ENCODE measurements around the gene SFXN5. TPM values are rescaled to one million over a fixed set of nuclear protein-coding genes. Genes with fewer than 3 reads are reported as not detected.

SFXN5 gene
- total RNA-seq, 1 donor from 2014 or later = 5.1 TPM

GRCh38 chr2:72897785-72898584 lies 173.5 kb downstream of the SFXN5 start:
- DNase-seq = no peak

DNA sequence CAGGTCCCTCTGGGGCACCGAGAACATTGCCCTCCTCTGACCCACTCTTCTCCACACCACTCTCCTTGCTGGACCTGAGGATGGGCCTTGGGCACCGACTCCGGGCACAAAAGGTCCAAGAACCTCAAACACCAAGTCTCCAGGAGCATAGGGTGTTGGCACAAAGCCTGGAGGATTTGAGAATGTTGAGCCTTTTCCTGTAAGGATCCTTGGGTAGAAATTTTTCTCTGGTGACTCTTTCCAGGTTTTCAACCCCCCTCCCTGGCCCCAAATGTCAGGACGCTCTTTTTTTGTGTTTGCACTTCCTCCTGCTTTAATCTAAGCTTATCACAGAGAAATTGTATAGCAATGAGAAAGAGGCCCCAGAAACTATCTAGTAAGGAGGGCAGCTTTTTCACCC lies 175.1 kb downstream of the SFXN5 start:
- no peak for DNase-seq

GRCh38 chr2:72895759-72896281 lies 175.7 kb downstream of the SFXN5 start:
- no peak for DNase-seq

GRCh38 chr2:72895154-72895553 lies 176.4 kb downstream of the SFXN5 start:
- no peak for DNase-seq

GRCh38 chr2:72894514-72894913 lies 177.0 kb downstream of the SFXN5 start:
- DNase-seq = no peak

- DNase-seq = no peak
Observed at GRCh38 chr2:72893594-72894319, 177.8 kb downstream of the SFXN5 start.

GRCh38 chr2:72892506-72893173 lies 178.9 kb downstream of the SFXN5 start:
- DNase-seq = peak; percentile 12

Other genes starting within 250 kb of the SFXN5 start
- 45.3 TPM for gene EXOC6B, start 245.7 kb downstream of the SFXN5 start, total RNA-seq
- 3.9 TPM for gene SPR, start 184.3 kb downstream of the SFXN5 start, total RNA-seq
- gene EMX1, start 154.2 kb downstream of the SFXN5 start, total RNA-seq = not detected
- 9.9 TPM for gene RAB11FIP5, start 41.2 kb upstream of the SFXN5 start, total RNA-seq
- gene NOTO, start 130.9 kb upstream of the SFXN5 start, total RNA-seq = not detected
- gene SMYD5, start 142.5 kb upstream of the SFXN5 start, total RNA-seq = 15.3 TPM
- gene PRADC1, start 161.5 kb upstream of the SFXN5 start, total RNA-seq = 9.0 TPM
- 124 TPM for gene CCT7, start 162.6 kb upstream of the SFXN5 start, total RNA-seq
- gene FBXO41, start 212.8 kb upstream of the SFXN5 start, total RNA-seq = 0.79 TPM
- 0.10 TPM for gene EGR4, start 221.8 kb upstream of the SFXN5 start, total RNA-seq

Data from skin of body (tissue), 2 donors.